Natural killer cell treated with Interleukin-12 subunit alpha and Interleukin-12 subunit beta and Interleukin-15 and Interleukin-18, amount 100 ng/mL, for 72 hours (primary cell): ENCODE measurements around the gene DPRX. TPM values are rescaled to one million over a fixed set of nuclear protein-coding genes. Genes with fewer than 3 reads are reported as not detected.
"Not testable (repeated sequence)": the region's sequence is repeated elsewhere in the genome, so short reads cannot be mapped to it uniquely, and the experiment has no call there.

Source experiments
- ATAC-seq, 2 donors: fragments of 150-1000 bp; cut with Tn5 transposase in 1 of 2; sonication (Bioruptor Pico), chemical (Tn5 transposase) in 1 of 2; 2 replicates each; pipeline ENCODE4 v1.10.0; 2021
- DNase-seq: peaks from one replicate; pipeline ENCODE4 v3.0.0; 2022; ENCODE audit warnings: low spot score
- H3K27ac Mint-ChIP-seq, 2 donors: 1 replicate in 1 of 2; 2 replicates in 1 of 2; pipeline ENCODE4 v1.8.0; 2022; ENCODE audit warnings: mixed read lengths in 2 of 2, mild to moderate bottlenecking in 1 of 2, moderate library complexity in 1 of 2
- H3K27me3 Mint-ChIP-seq, 2 donors: 1 replicate in 1 of 2; 2 replicates in 1 of 2; pipeline ENCODE4 v1.8.0; 2022; ENCODE audit warnings: mixed read lengths in 2 of 2
- H3K36me3 Mint-ChIP-seq: one replicate; pipeline ENCODE4 v1.8.0; 2022; ENCODE audit warnings: mixed read lengths
- H3K4me1 Mint-ChIP-seq, 2 donors: 1 replicate in 1 of 2; 2 replicates in 1 of 2; pipeline ENCODE4 v1.8.0; 2022; ENCODE audit warnings: low read depth in 2 of 2, mixed read lengths in 2 of 2, mild to moderate bottlenecking in 1 of 2
- H3K4me3 Mint-ChIP-seq: one replicate; pipeline ENCODE4 v1.8.0; 2022; ENCODE audit warnings: mixed read lengths
- H3K9me3 Mint-ChIP-seq: 2 replicates; pipeline ENCODE4 v1.8.0; 2022; ENCODE audit warnings: mixed read lengths
- total RNA-seq, 2 donors: library from RNA; stranded (reverse); gene quantifications; one replicate each; pipeline ENCODE4 v1.2.3, GENCODE V29; 2022

DPRX gene
- total RNA-seq, 2 donors from 2014 or later: not detected

DNA sequence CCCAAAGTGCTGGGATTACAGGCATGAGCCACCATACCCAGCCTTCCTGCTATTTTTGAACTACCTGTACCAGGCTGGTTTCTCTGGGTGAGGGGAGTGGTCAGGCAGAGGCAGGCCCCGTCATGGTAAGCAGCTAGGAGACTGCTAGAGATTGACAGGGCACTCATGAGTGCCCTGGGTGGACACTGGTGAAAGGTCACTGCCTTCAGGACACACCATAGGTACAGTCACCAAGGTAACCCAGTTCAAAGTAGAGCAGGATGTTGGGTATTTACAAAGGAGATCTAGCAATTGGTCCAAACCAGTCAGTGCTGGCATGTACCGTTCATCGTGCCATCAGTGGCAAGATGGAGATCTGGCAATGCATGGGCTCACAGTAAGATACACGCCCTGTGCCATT is 25.5 kb downstream of the DPRX start:
- ATAC-seq: no peak
- peaks cover 10% of the 10 kb centered on the region for H3K36me3 Mint-ChIP-seq
- no peak overlapping the region for H3K4me3 Mint-ChIP-seq
- no peak overlapping the region for H3K27ac Mint-ChIP-seq
- peaks cover 4% of the 10 kb centered on the region for H3K9me3 Mint-ChIP-seq
- peaks cover 0 to 4% of the 10 kb centered on the region in 2 donors for H3K27me3 Mint-ChIP-seq
- peaks cover 0 to 2% of the 10 kb centered on the region in 2 donors for H3K4me1 Mint-ChIP-seq
- no peak for DNase-seq

DNA sequence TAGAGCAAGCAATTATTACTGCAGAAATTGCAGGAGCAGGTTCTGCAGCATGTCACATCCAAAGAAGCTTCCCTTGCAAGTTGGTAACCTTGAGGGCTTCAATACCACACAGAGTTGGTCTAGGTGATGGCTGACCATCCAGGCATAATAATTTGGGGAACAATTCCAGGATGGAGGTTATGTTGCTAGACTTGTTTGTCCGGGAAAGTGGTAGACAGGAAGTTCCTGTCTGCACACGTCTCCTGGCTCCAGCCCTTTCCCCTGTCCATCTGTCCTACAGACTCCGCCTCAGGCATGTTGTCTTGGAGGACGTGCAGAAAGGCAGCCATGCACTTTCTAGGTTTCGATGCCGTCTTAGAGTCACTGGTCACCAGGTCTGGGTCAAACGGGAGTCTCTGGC is 26.0 kb downstream of the DPRX start:
- peaks cover 10% of the 10 kb centered on the region for H3K36me3 Mint-ChIP-seq
- peaks cover 4% of the 10 kb centered on the region for H3K9me3 Mint-ChIP-seq
- DNase-seq (no peak), ATAC-seq (no peak)
- H3K4me3 Mint-ChIP-seq: no peak overlapping the region
- H3K27me3 Mint-ChIP-seq: peaks cover 0 to 5% of the 10 kb centered on the region in 2 donors
- peaks cover 0 to 2% of the 10 kb centered on the region in 2 donors for H3K4me1 Mint-ChIP-seq
- no peak overlapping the region for H3K27ac Mint-ChIP-seq

DNA sequence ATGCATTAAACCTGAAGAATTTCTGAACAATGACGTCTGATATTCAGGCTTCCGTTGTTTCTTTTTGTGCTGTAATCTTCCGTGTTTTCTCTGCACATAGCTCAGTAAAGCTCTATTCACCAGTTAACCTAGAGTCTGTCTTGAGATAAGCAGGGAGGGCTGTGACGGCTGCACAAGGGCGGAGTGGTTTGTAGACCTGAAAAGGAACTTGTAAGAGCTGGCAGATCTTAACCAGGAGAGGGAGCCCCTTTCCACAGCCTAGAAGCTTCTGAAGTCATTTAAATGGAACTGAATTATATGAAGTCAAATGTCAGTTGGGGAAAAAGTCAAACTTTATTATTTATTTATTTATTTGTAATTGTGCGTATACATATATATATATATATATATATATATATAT is 27.5 kb downstream of the DPRX start:
- no peak for ATAC-seq

DNA sequence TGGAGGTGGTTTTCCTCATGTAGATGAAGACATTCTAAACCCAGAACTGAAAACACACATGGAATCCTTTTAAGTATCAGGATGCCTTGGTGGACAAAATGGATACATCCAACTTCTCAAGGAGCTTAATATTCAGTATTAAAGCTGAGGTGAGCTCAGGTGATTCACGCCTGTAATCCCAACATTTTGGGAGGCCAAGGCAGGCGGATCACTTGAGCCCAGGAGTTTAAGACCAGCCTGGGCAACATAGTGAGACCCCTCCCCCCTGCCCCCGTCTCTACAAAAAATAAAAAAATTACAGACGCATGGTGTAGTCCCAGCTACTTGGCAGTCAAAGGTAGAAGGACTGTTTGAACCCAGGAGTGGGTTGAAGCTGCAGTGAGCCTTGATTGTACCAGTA is 28.8 kb downstream of the DPRX start:
- ATAC-seq (no peak), DNase-seq (no peak)
- peaks cover 0 to 5% of the 10 kb centered on the region in 2 donors for H3K27me3 Mint-ChIP-seq
- peaks cover 4% of the 10 kb centered on the region for H3K36me3 Mint-ChIP-seq
- H3K9me3 Mint-ChIP-seq: no peaks in the 10 kb centered on the region
- peaks cover 0 to 2% of the 10 kb centered on the region in 2 donors for H3K4me1 Mint-ChIP-seq
- H3K27ac Mint-ChIP-seq: no peak overlapping the region
- no peak overlapping the region for H3K4me3 Mint-ChIP-seq

More for the DNA sequence above, 27.5 kb downstream of the DPRX start:
- Mint-ChIP-seq H3K4me3 (no peak overlapping the region), H3K9me3 (peaks cover 4% of the 10 kb centered on the region), H3K27ac (no peak overlapping the region), H3K27me3 (peaks cover 0 to 5% of the 10 kb centered on the region in 2 donors), H3K36me3 (peaks cover 10% of the 10 kb centered on the region), H3K4me1 (peaks cover 0 to 2% of the 10 kb centered on the region in 2 donors)
- DNase-seq: no peak

DNA sequence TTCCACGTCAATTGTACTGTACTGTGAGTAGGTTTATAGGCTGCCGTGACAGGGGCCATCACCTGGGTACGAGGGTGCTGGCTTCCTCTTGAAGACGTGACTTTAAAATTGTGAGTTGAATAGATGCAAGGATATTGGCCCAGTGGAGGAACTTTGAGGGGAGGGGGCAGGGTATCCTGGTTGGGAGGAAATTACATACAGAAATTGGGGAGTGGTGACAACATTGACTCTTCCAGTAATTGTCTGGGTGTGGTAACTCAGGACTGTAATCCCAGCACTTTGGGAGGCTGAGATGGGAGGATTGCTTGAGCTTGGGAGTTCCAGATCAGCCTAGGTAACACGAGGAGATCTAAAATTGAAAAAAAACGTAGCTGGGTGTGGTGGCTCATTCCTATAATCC is 30.4 kb downstream of the DPRX start:
- ATAC-seq (no peak), DNase-seq (no peak)
- Mint-ChIP-seq H3K4me3 (no peak overlapping the region), H3K36me3 (peaks cover 4% of the 10 kb centered on the region), H3K27ac (no peak overlapping the region), H3K27me3 (peaks cover 0 to 5% of the 10 kb centered on the region in 2 donors), H3K4me1 (peaks cover 0 to 2% of the 10 kb centered on the region in 2 donors), H3K9me3 (no peaks in the 10 kb centered on the region)

DNA sequence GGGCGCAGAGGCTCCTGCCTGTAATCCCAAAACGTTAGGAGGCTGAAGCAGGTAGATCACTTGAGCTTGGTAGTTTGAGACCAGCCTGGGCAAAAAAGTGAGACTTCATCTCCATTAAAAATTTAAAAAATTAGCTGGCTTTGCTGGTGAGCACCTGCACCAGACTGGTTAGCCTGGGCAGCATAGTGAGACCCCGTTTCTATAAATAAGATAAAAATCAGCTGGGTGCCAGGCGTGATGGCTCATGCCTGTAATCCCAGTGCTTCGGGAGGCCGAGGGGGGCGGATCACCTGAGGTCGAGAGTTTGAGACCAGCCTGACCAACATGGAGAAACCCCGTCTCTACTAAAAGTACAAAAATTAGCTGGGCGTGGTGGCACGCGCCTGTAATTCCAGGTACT is 32.4 kb downstream of the DPRX start:
- Mint-ChIP-seq H3K36me3 (no peaks in the 10 kb centered on the region), H3K27ac (no peak overlapping the region), H3K4me3 (no peak overlapping the region), H3K9me3 (no peaks in the 10 kb centered on the region), H3K27me3 (peaks cover 0 to 3% of the 10 kb centered on the region in 2 donors), H3K4me1 (no peaks in the 10 kb centered on the region)
- ATAC-seq (no peak), DNase-seq (no peak)

DNA sequence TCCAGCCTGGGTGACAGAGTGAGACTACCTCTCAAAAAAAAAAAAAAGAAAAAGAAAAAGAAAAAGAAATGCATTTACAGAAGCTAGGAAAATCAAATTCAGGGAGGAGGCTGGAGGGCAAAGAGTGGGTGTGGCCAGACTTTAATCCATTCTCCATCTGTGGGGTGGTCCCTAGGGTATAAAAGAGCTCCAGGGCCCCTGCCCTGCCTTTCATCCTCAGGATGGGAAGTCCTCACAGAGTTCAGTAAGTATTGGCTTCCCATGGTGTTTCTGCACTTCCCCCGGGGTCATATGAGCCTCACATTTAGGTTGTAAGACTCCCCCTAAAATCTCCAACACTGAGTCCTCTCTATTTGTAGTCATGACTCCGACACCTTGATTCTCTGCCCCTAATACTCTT is 33.0 kb downstream of the DPRX start:
- Mint-ChIP-seq H3K27ac (no peak overlapping the region), H3K4me3 (no peak overlapping the region), H3K27me3 (peaks cover 0 to 3% of the 10 kb centered on the region in 2 donors), H3K9me3 (no peaks in the 10 kb centered on the region), H3K4me1 (no peaks in the 10 kb centered on the region), H3K36me3 (no peaks in the 10 kb centered on the region)
- ATAC-seq: no peak
- no peak for DNase-seq

DNA sequence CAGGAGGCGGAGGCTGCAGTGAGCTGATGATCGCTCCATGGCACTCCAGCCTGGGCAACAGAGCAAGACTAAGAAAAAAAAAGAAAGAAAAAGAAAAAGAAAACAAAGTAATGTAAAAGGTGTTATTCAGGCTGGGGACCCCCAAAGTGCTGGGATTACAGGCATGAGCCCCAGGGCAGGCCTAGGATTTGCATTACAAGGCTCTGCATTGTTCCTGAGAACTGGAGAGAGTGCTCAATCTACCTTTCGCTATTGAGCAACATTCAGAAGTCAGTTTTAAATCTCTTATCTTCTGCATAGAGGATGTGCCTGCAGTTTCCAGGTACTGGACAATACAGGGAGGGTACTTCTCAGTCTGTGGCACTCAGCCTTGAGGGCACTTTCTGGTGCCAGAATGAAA is 34.5 kb downstream of the DPRX start:
- not testable (repeated sequence) for H3K36me3 Mint-ChIP-seq, DNase-seq, ATAC-seq, H3K27ac Mint-ChIP-seq, H3K9me3 Mint-ChIP-seq, H3K4me3 Mint-ChIP-seq, H3K4me1 Mint-ChIP-seq, H3K27me3 Mint-ChIP-seq

DNA sequence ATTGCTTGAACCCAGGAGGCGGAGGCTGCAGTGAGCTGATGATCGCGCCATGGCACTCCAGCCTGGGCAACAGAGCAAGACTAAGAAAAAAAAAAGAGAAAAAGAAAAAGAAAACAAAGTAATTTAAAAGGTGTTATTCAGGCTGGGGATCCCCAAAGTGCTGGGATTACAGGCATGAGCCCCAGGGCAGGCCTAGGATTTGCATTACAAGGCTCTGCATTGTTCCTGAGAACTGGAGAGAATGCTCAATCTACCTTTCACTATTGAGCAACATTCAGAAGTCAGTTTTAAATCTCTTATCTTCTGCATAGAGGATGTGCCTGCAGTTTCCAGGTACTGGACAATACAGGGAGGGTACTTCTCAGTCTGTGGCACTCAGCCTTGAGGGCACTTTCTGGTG is 37.0 kb downstream of the DPRX start:
- not testable (repeated sequence) for H3K27ac Mint-ChIP-seq, H3K9me3 Mint-ChIP-seq, H3K4me3 Mint-ChIP-seq, H3K27me3 Mint-ChIP-seq, ATAC-seq, DNase-seq, H3K4me1 Mint-ChIP-seq, H3K36me3 Mint-ChIP-seq

DNA sequence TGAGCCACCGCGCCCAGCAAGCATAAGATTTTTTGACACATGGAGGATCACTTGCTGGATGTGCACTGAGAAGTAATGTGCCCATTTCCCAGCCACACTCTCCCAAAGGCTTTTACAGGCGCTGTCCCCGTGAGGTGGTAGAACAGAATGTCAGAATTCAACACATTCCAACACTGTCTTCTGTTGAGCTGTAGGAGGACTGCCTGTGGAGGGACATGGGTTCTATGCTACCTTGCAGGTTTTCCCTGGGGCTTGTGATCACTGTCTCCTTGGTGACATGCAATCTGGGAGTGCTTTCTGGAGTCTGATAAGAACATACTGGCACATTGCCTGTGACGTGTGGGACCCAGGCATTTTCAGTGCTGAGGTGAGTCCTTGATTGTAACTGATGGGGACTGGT is 38.5 kb downstream of the DPRX start:
- Mint-ChIP-seq H3K9me3 (no peaks in the 10 kb centered on the region), H3K27me3 (peaks cover 0 to 2% of the 10 kb centered on the region in 2 donors), H3K36me3 (no peaks in the 10 kb centered on the region), H3K4me1 (no peaks in the 10 kb centered on the region), H3K27ac (no peak overlapping the region), H3K4me3 (no peak overlapping the region)
- no peak for ATAC-seq
- no peak for DNase-seq

DNA sequence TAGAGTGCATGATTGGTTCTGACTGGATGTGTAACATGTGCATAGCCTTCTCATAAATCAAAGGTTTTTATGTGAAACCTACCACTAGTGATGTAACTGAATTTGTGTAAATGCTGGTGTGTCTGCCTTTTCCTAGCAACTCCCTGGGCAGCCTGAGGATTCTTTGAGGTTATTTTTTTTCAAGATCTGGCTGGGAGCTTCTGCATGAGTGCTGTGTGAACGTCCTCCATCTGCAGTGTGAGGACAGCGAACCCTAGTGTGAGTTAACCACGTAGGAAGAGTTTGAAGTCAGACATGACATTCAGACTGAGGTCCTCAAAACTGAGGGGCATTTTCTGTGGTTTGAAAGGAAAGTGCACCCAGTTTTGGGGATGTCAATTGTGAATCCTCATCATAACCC is 39.9 kb downstream of the DPRX start:
- Mint-ChIP-seq H3K36me3 (no peaks in the 10 kb centered on the region), H3K9me3 (no peaks in the 10 kb centered on the region), H3K4me3 (no peak overlapping the region), H3K4me1 (no peaks in the 10 kb centered on the region), H3K27ac (no peak overlapping the region), H3K27me3 (peaks cover 0 to 2% of the 10 kb centered on the region in 2 donors)
- ATAC-seq: no peak
- DNase-seq: no peak

Other genes starting within 250 kb of the DPRX start
- 10 to 100 TPM in 1 of 2 donors, 1 to 10 TPM in 1; 7.7 to 13.5 TPM for gene ZNF765, start 236.8 kb upstream of the DPRX start, total RNA-seq
- gene ZNF761, start 200.0 kb upstream of the DPRX start, total RNA-seq: 10 to 100 TPM; 10.9 to 15.4 TPM
- gene ZNF813, start 164.3 kb upstream of the DPRX start, total RNA-seq: 1 to 10 TPM; 3.9 to 6.2 TPM
- gene ZNF331, start 93.9 kb upstream of the DPRX start, total RNA-seq: 10 to 100 TPM; 12.0 to 15.1 TPM
- gene NLRP12, start 192.3 kb downstream of the DPRX start, total RNA-seq: 1 to 10 TPM in 1 of 2 donors, not detected in 1; 3.0 TPM
- gene MYADM, start 235.9 kb downstream of the DPRX start, total RNA-seq: 10 to 100 TPM; 17.8 to 17.9 TPM